Activated CD8-positive, alpha-beta memory T cell treated with anti-CD3 and anti-CD28 coated beads for 48 hours (primary cell): ENCODE data around the gene DSCAML1.

Experiments used
- DNase-seq, 3 experiments: peaks; one replicate each; pipeline ENCODE4 v3.0.0-alpha.2; 2020; ENCODE audit warnings: low read depth in 2 of 3, low spot score in 2 of 3

Gene DSCAML1

GRCh38 chr11:117795638-117796455 is 1.2 kb downstream of the DSCAML1 start:
- no peak for DNase-seq

DNA sequence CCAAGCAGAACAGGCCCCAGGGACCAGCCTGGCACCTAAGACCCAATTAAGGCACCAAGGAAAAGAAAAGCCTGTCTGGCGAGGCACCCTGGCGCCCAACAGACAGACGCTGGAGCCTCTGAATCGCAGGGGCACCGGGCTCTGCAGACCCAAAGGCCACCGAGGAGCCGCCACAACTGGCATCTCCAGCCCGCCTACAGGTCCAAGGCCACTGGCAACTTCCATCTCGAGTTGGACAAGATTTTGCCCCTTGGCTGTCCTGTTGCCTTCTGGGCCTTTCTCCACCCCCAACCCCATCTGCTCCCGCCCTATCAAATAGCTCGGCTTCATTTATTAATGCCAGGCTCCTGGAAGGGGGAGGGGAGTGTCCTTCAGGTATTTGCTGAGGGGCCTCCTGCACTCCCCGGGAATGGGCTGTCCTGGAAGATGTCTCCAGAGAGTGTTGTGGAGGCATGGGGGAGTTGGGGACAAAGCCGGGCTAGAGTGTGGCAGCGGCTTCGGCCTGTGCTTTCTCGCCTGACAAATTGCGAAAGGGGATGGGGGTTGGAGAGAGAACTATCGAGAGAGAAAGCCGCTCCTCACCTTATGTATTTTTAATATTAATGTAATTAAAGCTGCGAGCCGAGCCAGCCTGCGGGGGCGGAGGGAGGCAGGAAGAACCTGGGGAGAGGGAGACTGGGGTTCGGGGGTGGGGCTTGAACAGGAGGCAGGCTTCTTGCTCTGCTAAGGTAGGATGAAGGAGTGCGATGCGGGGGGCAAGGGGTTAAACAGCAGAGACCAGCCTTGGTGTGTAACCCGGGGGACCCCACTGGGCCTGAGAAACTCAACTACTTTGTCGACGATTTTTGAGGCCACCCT is 2.0 kb downstream of the DSCAML1 start:
- DNase-seq, result no peak

- DNase-seq, result no peak
Observed at GRCh38 chr11:117794135-117794534, 2.9 kb downstream of the DSCAML1 start.

- no peak for DNase-seq
Observed at GRCh38 chr11:117793583-117793982, 3.4 kb downstream of the DSCAML1 start.

DNA sequence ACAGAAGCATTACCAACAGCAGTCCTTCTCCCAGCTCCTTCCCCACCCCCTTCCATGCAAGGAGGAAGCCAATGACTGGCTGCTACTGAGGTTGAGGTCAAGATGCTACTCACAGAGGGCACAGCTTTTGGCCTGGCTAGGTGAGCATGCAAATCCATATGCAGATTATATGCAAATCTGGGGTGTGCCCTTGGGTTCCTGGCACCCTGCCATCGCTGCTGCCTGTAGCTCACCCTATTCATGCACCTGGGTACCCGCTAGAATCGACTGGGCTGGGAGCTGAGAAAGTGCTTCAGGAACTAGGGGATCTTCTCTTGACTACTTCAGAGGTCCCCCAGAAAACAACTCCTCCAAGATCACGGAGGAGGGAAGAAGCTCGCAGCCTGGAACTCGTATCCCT is 4.0 kb downstream of the DSCAML1 start:
- no peak for DNase-seq

DNA sequence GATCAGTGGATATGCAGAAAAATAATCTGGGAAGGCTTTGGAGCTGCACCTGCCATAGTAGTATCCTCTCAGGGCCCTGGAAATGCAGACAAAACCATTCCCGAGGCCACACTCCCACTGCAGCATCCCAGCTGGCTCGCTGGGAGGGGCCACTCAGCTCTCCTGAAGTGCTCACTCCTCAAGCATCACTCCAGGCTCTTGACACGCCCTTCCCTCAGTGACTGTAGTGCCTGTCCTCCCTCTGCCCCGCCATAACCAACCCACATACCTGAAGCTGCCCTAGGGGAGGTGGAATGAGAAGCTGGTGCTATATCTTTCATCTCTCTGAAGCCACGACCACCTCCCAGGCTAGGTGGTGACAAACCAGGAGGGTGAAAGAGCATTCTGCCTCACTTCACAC is 4.8 kb downstream of the DSCAML1 start:
- DNase-seq, result no peak

- DNase-seq, result no peak
Observed at GRCh38 chr11:117790279-117790678, 6.7 kb downstream of the DSCAML1 start.

DNA sequence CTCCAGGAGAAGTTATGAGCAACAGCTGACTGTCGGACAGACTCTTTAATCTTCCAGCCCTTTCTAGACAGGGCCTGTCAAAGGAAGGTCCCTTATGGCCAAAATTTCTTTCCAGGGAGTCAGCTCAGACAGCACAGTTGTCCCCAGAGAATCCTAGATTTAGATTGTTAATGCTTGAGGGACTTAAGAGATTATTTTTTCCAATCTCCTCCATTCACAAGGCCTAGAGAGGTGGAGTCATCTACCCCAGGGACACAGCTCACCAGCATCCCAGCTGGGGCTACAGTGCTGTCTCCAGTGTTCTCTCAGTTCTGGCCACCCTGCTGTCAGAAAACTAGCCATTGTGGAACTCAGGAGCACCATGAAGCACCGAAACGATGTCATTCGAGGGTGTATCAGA is 7.8 kb downstream of the DSCAML1 start:
- DNase-seq, result no peak

DNA sequence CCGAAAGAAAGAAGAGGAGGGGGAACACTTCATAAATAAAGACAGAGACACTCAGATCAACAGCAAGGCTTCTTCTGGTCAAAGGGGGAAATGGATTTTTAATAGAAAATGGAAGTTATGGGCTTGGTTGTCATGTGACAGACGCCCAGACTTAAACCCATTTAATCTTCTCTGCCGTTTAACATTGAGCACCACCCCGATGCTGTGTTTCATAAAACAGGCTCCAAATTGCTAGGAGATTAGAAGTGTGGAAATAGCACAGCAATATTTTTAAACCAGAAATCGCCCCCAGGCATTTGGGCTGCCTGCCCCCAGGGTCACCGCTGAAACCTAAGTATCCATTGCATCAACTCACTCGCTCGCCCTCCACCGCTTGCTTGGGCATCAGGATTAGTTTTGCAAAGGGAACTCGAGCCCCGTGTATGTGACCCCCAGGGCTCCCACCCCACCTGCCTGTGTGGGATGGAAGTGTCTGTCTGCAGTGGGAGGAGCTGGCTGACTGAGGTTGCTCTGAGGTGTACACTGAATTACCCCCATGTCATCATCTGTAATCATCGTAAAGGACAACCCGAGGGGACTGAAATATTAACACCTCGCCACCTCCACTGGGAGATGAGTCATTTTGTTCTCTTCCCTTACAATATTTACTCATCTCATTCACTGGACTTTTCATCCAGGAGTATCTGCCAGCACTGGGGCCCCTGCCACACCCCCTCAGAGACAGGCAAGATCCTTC is 10.7 kb downstream of the DSCAML1 start:
- DNase-seq, result no peak

DNA sequence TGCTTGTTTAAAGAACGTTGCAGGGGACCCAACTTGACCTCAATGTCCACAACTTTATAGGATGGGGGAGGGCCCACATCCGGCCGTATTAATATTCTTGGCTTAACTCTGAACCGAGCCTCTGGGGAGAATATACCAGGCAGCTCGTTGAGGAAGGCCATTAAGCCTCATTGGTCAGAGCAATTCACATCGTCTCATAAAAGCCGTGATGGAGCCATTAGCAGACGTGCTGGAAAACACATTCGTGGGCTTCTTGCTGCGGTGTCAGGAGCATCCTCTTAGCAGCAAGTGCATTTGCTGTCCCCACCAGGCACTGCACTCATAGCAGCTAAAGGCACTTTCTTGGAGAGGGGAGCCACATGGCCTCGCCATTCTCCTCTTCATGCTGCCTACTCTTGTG is 14.9 kb downstream of the DSCAML1 start:
- no peak for DNase-seq

DNA sequence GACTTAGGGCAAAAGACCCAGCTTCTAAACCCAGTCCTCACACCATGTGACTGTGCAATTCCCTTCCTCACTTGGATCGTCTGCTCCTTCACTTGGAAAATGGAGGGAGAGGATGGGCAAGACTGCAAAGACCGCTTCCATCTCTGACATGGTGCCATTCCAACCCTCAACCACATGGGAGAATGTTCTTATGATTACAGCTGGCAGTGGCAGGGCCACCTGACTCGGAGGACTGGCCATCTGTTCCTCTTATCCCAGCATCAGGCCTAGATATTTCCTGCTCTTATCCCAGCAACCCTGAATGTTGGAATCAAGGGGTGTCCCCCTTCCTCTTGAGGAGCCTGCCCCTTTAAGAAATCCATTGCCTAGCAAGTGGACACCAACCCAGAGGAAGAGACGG is 15.4 kb downstream of the DSCAML1 start:
- no peak for DNase-seq

DNA sequence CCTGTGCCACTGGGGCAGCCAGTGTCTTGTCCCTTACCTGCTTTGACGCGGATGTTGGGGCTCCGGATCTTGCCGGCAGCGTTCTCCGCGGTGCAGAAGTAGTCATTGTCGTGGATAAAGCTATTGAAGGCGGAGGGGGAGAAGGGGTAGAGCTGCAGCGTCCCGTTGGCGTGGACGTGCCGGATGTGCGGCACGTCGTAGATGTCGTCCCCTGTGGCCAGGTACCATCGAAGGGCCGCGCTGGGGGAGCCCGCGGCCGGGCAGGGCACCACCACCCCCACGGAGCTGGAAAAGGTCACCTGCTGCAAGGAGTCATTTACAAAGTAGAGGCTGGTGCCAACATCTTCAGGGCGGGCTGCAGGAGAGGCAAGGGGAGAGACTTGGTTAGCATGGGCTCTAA is 16.6 kb downstream of the DSCAML1 start:
- no peak for DNase-seq

- DNase-seq, result no peak
Observed at GRCh38 chr11:117774553-117774952, 22.5 kb downstream of the DSCAML1 start.

DNA sequence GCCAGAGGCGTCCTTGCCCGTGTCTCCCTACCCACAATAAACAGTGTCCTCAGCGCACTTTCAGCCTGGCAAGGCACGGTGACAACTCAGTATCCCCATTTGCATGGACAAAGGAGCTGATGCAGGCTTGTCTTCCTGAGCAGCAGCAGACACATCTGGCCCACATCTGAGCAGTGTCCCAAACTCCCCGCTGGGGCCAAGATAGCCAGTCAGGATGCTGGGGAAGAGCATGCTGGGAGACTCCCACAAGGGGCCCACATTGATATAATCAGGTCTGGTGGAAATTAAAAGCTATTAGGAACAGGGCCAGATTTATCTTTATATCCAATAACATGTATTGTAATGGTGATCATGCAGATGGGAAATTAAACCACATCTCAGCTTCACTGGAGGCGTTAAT is 24.7 kb downstream of the DSCAML1 start:
- DNase-seq, result no peak

DNA sequence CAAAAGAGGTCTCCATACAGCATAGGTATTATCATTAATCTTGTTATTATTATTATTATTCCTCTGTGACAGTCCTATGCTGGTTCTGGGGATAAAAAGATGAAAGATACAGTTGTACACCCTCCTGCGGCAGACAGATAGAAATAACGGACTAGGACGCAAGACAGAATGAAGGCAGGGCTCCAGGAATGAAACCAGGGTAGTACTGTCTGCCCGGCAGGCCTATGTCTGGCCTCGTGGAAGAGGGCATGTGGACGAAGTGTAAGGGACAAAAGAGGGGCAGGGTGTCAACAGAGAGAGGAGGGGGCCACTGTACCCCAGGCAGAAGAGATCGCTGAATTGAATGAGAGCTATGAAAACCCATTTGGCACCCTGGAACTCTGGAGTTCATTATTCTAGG is 25.2 kb downstream of the DSCAML1 start:
- DNase-seq, result no peak

- DNase-seq, result no peak
Observed at GRCh38 chr11:117771197-117771596, 25.8 kb downstream of the DSCAML1 start.

GRCh38 chr11:117770061-117770460 is 27.0 kb downstream of the DSCAML1 start:
- no peak for DNase-seq

GRCh38 chr11:117769533-117769932 is 27.5 kb downstream of the DSCAML1 start:
- no peak for DNase-seq

- no peak for DNase-seq
Observed at GRCh38 chr11:117768506-117768905, 28.5 kb downstream of the DSCAML1 start.

GRCh38 chr11:117767071-117767470 is 29.9 kb downstream of the DSCAML1 start:
- no peak for DNase-seq

DNA sequence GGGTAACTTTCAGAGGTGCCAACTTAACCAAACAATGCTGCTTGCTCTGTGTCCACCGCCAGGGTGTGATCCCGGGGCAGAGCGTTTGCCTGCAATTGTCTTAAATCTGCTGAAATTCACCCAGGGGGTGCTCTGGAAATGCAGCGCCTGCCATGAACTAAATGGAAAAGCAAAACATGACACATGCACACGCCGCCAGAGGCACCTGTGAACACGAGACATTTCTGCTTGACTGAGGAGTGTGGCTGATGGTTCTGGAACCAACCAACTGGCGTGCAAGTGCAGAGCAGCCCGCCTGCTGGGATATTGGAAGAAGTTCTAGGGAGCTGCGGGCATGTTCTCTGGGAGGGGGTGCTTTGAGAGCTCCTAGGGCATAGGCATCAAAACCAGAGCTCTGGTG is 30.4 kb downstream of the DSCAML1 start:
- DNase-seq, result no peak

- no peak for DNase-seq
Observed at GRCh38 chr11:117766026-117766425, 31.0 kb downstream of the DSCAML1 start.
